Neural cell (in vitro differentiated cells): ENCODE measurements around the gene SMIM14. TPM values are rescaled to one million over a fixed set of nuclear protein-coding genes. Genes with fewer than 3 reads are reported as not detected.
"Not testable (repeated sequence)": the region's sequence is repeated elsewhere in the genome, so short reads cannot be mapped to it uniquely, and the experiment has no call there.

Experiments used
- H2AFZ ChIP-seq: fragments of 200-600, 300-800 bp; sonication (generic), shearing (Covaris generic); 2 replicates; pipeline ENCODE4 v1.6.0; 2014; ENCODE audit warnings: low read depth, mild to moderate bottlenecking, antibody characterized with exemption, low read length, moderate library complexity
- H3F3A ChIP-seq: fragments of 200-600 bp; shearing (Covaris generic); 2 replicates; pipeline ENCODE4 v1.6.1; 2016; ENCODE audit warnings: mild to moderate bottlenecking, moderate library complexity, mixed read lengths, antibody characterized with exemption, low read length; ENCODE audit not compliant: insufficient read depth, poor library complexity, severe bottlenecking
- H3K27ac ChIP-seq: fragments of 200-600, 300-800 bp; sonication (generic), shearing (Covaris generic); 2 replicates; pipeline ENCODE4 v1.5.1; 2014; ENCODE audit warnings: mild to moderate bottlenecking, low read length, moderate library complexity
- H3K27me3 ChIP-seq: fragments of 300-800, 200-600 bp; sonication (generic), shearing (Covaris generic); 2 replicates; pipeline ENCODE4 v1.6.0; 2014; ENCODE audit warnings: mild to moderate bottlenecking, low read depth, low read length, moderate library complexity; ENCODE audit not compliant: insufficient read depth
- H3K36me3 ChIP-seq: fragments of 300-800, 200-600 bp; sonication (generic), shearing (Covaris generic); 2 replicates; pipeline ENCODE4 v1.5.1; 2014; ENCODE audit warnings: mild to moderate bottlenecking, antibody characterized with exemption, low read length, moderate library complexity; ENCODE audit not compliant: insufficient read depth
- H3K4me2 ChIP-seq: fragments of 300-800, 200-600 bp; sonication (generic), shearing (Covaris generic); 2 replicates; pipeline ENCODE4 v1.6.0; 2014; ENCODE audit warnings: mild to moderate bottlenecking, low read length
- H3K4me3 ChIP-seq: fragments of 300-800, 200-600 bp; sonication (generic), shearing (Covaris generic); 2 replicates; pipeline ENCODE4 v1.5.1; 2014; ENCODE audit warnings: mild to moderate bottlenecking, low read length, moderate library complexity
- H3K79me2 ChIP-seq: fragments of 200-600 bp; shearing (Covaris generic); replicated peaks from 2 replicates; pipeline ENCODE4 v1.6.0; 2014; ENCODE audit warnings: mild to moderate bottlenecking, low read length, moderate library complexity; ENCODE audit not compliant: insufficient read depth
- H3K9ac ChIP-seq: fragments of 300-800, 200-600 bp; sonication (generic), shearing (Covaris generic); 2 replicates; pipeline ENCODE4 v1.6.1; 2016; ENCODE audit warnings: mild to moderate bottlenecking, low read length, mixed read lengths
- H3K9me2 ChIP-seq: fragments of 200-600 bp; shearing (Covaris generic); 2 replicates; pipeline ENCODE4 v1.6.1; 2016; ENCODE audit warnings: mild to moderate bottlenecking, low read length, mixed read lengths; ENCODE audit not compliant: insufficient read depth
- H3K9me3 ChIP-seq: fragments of 200-600, 300-800 bp; sonication (generic), shearing (Covaris generic); 2 replicates; pipeline ENCODE4 v1.6.1; 2016; ENCODE audit warnings: mild to moderate bottlenecking, mixed run types, low read length, moderate library complexity, mixed read lengths
- H4K20me1 ChIP-seq: fragments of 200-600 bp; shearing (Covaris generic); 2 replicates; pipeline ENCODE4 v1.6.1; 2016; ENCODE audit warnings: mild to moderate bottlenecking, mixed run types; ENCODE audit not compliant: insufficient read depth
- EP300 ChIP-seq: fragments of 450-650 bp; conservative IDR thresholded peaks from 2 replicates; pipeline ENCODE4 v1.6.1; 2014; ENCODE audit warnings: antibody characterized with exemption, mild to moderate bottlenecking, moderate library complexity; ENCODE audit not compliant: poor library complexity, severe bottlenecking
- EZH2 ChIP-seq: fragments of 200-600, 300-800 bp; shearing (Covaris generic), sonication (generic); IDR thresholded peaks from 2 replicates; pipeline ENCODE4 v1.6.1; 2014; ENCODE audit warnings: antibody characterized with exemption, low read length, borderline replicate concordance, mild to moderate bottlenecking; ENCODE audit not compliant: insufficient read depth, poor library complexity, severe bottlenecking
- MXI1 ChIP-seq: fragments of 450-650 bp; conservative IDR thresholded peaks from 2 replicates; pipeline ENCODE4 v1.6.1; 2014; ENCODE audit warnings: antibody characterized with exemption, mild to moderate bottlenecking; ENCODE audit not compliant: poor library complexity, severe bottlenecking
- POLR2AphosphoS5 ChIP-seq: IDR thresholded peaks from 2 replicates; pipeline ENCODE4 v1.6.1; 2012
- RAD21 ChIP-seq: fragments of 450-650 bp; conservative IDR thresholded peaks from 2 replicates; pipeline ENCODE4 v1.6.1; 2014; ENCODE audit warnings: antibody characterized with exemption, mild to moderate bottlenecking, moderate library complexity
- SMC3 ChIP-seq: fragments of 450-650 bp; conservative IDR thresholded peaks from 2 replicates; pipeline ENCODE4 v1.6.1; 2014; ENCODE audit warnings: antibody characterized with exemption, mild to moderate bottlenecking, moderate library complexity; ENCODE audit not compliant: poor library complexity
- TAF1 ChIP-seq: IDR thresholded peaks from 2 replicates; pipeline ENCODE4 v1.6.1; 2012; ENCODE audit warnings: low read depth
- polyA plus RNA-seq: library from polyadenylated mRNA; depleted of rRNA; stranded (reverse); fragments of >200 nt; gene quantifications from 2 replicates; pipeline ENCODE4 v1.2.3, GENCODE V29; 2014
- TF ChIP-seq, protein P1 (sequence below): fragments of 450-650 bp; IDR thresholded peaks from 2 replicates; pipeline ENCODE4 v1.5.1; 2014; ENCODE audit warnings: antibody characterized with exemption, mild to moderate bottlenecking, moderate library complexity; ENCODE audit not compliant: poor library complexity, severe bottlenecking
- TF ChIP-seq, protein P2 (sequence below): IDR thresholded peaks from 2 replicates; pipeline ENCODE4 v1.6.1; 2012; ENCODE audit warnings: borderline replicate concordance

The SMIM14 gene
- polyA plus RNA-seq, 1 donor from 2014 or later, result 55.6 TPM

DNA sequence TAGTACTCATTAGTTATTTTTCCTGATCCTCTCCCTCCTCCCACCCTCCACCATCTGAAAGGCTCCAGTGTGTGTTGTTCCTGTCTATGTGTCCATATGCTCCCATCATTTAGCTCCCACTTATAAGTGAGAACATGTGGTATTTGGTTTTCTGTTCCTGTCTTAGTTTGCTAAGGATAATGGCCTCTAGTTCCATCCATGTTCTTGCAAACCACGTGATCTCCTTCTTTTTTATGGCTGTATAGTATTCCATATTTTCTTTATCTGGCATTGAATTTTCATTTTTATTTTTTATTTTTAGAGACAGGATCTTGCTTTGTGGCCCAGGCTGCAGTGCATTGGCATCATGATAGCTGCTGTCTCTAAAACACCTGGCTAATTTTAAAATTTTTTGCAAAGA lies 47.3 kb upstream of the SMIM14 start:
- Histone ChIP-seq H2AFZ (no peak overlapping the region), H3K27me3 (no peaks in the 10 kb centered on the region), H4K20me1 (no peaks in the 10 kb centered on the region), H3K9ac (no peak overlapping the region), H3K79me2 (no peaks in the 10 kb centered on the region), H3K27ac (no peak overlapping the region), H3K9me2 (no peaks in the 10 kb centered on the region), H3F3A (no peaks in the 10 kb centered on the region), H3K36me3 (no peaks in the 10 kb centered on the region), H3K4me3 (no peak overlapping the region), H3K4me2 (no peak overlapping the region), H3K9me3 (no peaks in the 10 kb centered on the region)
- TF ChIP-seq RAD21 (no peak), EZH2 (no peak), MXI1 (no peak), TAF1 (no peak), EP300 (no peak), POLR2AphosphoS5 (no peak), SMC3 (no peak)
- TF ChIP-seq, protein P1, sequence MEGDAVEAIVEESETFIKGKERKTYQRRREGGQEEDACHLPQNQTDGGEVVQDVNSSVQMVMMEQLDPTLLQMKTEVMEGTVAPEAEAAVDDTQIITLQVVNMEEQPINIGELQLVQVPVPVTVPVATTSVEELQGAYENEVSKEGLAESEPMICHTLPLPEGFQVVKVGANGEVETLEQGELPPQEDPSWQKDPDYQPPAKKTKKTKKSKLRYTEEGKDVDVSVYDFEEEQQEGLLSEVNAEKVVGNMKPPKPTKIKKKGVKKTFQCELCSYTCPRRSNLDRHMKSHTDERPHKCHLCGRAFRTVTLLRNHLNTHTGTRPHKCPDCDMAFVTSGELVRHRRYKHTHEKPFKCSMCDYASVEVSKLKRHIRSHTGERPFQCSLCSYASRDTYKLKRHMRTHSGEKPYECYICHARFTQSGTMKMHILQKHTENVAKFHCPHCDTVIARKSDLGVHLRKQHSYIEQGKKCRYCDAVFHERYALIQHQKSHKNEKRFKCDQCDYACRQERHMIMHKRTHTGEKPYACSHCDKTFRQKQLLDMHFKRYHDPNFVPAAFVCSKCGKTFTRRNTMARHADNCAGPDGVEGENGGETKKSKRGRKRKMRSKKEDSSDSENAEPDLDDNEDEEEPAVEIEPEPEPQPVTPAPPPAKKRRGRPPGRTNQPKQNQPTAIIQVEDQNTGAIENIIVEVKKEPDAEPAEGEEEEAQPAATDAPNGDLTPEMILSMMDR, result no peak
- TF ChIP-seq, protein P2, sequence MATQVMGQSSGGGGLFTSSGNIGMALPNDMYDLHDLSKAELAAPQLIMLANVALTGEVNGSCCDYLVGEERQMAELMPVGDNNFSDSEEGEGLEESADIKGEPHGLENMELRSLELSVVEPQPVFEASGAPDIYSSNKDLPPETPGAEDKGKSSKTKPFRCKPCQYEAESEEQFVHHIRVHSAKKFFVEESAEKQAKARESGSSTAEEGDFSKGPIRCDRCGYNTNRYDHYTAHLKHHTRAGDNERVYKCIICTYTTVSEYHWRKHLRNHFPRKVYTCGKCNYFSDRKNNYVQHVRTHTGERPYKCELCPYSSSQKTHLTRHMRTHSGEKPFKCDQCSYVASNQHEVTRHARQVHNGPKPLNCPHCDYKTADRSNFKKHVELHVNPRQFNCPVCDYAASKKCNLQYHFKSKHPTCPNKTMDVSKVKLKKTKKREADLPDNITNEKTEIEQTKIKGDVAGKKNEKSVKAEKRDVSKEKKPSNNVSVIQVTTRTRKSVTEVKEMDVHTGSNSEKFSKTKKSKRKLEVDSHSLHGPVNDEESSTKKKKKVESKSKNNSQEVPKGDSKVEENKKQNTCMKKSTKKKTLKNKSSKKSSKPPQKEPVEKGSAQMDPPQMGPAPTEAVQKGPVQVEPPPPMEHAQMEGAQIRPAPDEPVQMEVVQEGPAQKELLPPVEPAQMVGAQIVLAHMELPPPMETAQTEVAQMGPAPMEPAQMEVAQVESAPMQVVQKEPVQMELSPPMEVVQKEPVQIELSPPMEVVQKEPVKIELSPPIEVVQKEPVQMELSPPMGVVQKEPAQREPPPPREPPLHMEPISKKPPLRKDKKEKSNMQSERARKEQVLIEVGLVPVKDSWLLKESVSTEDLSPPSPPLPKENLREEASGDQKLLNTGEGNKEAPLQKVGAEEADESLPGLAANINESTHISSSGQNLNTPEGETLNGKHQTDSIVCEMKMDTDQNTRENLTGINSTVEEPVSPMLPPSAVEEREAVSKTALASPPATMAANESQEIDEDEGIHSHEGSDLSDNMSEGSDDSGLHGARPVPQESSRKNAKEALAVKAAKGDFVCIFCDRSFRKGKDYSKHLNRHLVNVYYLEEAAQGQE, result no peak

DNA sequence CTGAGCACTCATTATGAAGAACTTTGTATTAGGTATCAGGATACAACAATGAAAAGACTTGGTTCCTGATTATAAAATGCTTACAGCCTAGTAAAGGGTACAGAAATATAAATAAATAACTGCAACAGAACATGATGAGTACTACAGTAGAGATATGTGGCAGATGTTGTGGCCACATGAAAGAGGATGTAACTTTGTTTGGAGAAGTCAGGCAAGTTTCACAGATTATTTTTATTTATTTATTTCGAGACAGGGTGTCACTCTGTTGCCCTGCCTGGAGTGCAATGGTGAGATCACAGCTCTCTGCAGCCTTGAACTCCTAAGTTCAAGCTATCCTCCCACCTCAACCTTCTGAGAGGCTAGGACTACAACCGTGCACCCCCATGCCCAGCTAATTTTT lies 43.5 kb upstream of the SMIM14 start:
- Histone ChIP-seq H2AFZ (no peak overlapping the region), H3K79me2 (no peaks in the 10 kb centered on the region), H3K9me3 (no peaks in the 10 kb centered on the region), H3K27ac (no peak overlapping the region), H3K9ac (no peak overlapping the region), H3F3A (no peaks in the 10 kb centered on the region), H3K4me3 (no peak overlapping the region), H4K20me1 (no peaks in the 10 kb centered on the region), H3K9me2 (no peaks in the 10 kb centered on the region), H3K27me3 (no peaks in the 10 kb centered on the region), H3K4me2 (no peak overlapping the region), H3K36me3 (no peaks in the 10 kb centered on the region)
- no peak for TF ChIP-seq SMC3
- TF ChIP-seq EZH2, result no peak

DNA sequence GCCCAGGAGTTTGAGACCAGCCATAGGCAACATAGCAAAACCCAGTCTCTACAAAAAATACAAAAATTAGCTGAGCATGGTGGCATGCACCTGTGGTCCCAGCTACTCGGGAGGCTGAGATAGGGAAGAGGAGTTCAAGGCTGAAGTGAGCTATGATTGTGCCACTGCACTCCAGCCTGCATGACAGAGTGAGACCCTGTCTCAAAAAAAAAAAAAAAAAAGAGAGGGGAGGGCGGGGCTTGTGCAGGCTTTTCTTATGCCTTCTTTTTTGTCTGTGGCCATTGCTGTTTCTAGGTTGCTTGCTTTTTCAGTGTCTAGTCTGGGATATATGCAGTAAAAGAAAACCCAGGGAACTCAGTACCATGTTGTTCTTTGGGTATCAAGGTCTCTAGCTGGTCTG lies 42.3 kb upstream of the SMIM14 start:
- not testable (repeated sequence) for H3K27me3 ChIP-seq, H4K20me1 ChIP-seq, H3K27ac ChIP-seq, H3K79me2 ChIP-seq, H3K4me2 ChIP-seq, H3K9me3 ChIP-seq, H3K4me3 ChIP-seq, H3K36me3 ChIP-seq, H3F3A ChIP-seq, H3K9me2 ChIP-seq, H3K9ac ChIP-seq, H2AFZ ChIP-seq

DNA sequence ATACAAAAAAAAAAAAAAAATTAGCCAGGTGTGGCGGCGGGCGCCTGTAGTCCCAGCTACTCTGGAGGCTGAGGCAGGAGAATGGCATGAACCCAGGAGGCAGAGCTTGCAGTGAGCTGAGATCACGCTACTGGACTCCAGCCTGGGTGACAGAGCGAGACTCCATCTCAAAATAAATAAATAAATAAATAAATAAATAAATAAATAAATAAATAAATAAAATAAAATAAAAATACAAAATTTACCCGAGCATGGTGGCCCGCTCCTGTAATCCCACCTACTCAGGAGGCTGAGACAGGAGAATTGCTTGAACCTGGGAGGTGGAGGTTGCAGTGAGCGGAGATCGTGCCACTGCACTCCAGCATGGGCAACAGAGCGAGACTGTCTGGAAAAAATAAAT lies 37.0 kb upstream of the SMIM14 start:
- not testable (repeated sequence) for H3K9ac ChIP-seq, H2AFZ ChIP-seq, H3K79me2 ChIP-seq, H4K20me1 ChIP-seq, H3K27me3 ChIP-seq, H3K4me3 ChIP-seq, H3K36me3 ChIP-seq, H3K27ac ChIP-seq, H3K9me2 ChIP-seq, H3K9me3 ChIP-seq, H3K4me2 ChIP-seq, H3F3A ChIP-seq

DNA sequence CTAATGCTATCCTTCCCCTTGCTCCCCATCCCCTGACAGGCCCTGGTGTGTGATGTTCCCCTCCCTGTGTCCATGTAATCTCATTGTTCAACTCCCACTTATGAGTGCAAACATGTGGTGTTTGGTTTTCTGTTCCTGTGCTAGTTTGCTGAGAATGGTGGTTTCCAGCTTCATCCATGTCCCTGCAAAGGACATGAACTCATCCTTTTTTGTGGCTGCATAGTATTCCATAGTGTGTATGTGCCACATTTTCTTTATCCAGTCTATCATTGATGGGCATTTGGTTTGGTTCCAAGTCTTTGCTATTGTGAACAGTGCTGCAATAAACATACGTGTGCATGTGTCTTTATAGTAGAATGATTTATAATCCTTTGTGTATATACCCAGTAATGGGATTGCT lies 31.6 kb upstream of the SMIM14 start:
- H3K4me2 ChIP-seq, H3K9ac ChIP-seq, H3K36me3 ChIP-seq, H3K27me3 ChIP-seq, H3K9me2 ChIP-seq, H2AFZ ChIP-seq, H3K79me2 ChIP-seq, H3K9me3 ChIP-seq, H3K4me3 ChIP-seq, H4K20me1 ChIP-seq, H3F3A ChIP-seq, H3K27ac ChIP-seq: not testable (repeated sequence)
